CD4-positive, alpha-beta T cell treated with Interleukin-17A for 1 hour (primary cell): ENCODE results near the gene NRXN3.
"Not testable (repeated sequence)": the region's sequence is repeated elsewhere in the genome, so short reads cannot be mapped to it uniquely, and the experiment has no call there.

ENCODE experiments used
- DNase-seq: peaks from one replicate; pipeline ENCODE4 v3.0.0-alpha.2; 2020

NRXN3 gene

DNA sequence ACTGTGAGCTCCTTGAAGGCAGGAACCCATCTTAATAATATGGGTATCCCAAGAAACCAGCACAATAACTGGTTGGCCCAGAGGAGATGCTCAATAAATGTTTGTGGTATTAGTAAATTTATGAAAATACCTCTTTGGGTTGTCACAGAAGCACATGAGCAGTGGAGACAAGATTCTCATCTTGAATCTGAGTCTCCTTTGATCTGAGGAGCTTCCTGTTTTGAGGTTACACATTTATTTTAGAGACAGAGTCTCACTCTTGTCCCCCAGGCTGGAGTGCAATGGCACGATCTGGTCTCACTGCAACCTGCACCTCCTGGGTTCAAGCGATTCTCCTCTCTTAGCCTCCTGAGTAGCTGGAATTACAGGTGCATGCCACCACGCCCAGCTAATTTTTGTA lies 247.4 kb downstream of the NRXN3 start:
- DNase-seq, result no peak

DNA sequence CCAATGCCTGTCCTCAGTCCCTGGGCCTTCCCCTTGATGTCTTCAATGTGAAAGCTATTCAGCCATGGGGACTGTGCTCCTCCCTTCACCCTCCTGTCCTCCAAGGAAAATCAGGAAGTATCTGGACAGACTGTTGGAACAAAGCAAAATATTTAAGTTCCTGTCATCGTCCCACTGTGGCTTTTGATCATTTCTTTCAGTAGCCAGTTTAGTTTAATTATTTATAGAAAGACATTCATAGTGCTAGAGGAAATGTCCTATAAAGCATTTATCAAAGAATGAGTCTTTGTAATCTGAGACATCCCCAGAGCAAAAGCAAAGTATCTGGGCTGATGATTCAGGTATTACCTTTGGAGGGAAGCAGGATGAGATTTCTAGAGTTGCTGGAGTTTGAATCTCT lies 254.1 kb downstream of the NRXN3 start:
- DNase-seq, result no peak

DNA sequence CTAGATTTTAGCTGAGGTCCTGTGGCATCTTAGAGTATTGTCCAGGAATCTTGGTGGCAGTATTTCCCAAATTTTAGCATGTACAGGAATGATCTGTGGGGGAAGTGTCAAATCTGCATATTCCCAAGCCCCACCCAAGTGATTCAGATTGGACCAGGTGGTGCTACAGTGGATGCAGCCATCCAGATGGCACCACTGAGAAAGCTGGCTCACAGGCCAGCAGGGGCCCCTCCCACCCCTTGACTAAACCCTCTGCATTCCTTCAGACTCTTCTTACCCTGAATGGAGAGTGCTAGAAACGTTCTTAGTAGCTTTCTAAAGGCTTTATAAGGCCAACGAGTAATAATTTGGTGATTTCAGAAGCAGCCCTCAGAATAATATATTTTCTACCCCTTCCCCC lies 255.2 kb downstream of the NRXN3 start:
- DNase-seq, result no peak

DNA sequence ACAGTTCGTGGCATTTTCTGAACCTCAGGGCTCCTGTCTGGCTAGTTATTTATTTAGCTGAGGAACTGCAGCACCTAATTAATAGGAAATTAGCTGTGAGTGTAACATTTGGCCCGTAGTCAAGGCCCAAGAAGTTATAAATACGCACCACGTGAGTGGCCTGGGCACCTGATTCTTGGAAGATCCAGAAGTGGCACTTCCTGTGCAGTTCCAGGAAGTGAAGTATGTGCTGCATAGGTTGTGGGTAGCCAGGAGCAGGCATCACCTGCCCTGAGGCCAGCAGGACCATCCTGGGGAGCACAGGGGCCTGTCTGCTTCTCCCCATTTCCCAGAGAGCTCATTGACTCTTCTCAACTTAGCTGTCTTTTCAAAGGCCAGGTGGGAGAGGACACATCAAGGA lies 255.6 kb downstream of the NRXN3 start:
- DNase-seq, result no peak

DNA sequence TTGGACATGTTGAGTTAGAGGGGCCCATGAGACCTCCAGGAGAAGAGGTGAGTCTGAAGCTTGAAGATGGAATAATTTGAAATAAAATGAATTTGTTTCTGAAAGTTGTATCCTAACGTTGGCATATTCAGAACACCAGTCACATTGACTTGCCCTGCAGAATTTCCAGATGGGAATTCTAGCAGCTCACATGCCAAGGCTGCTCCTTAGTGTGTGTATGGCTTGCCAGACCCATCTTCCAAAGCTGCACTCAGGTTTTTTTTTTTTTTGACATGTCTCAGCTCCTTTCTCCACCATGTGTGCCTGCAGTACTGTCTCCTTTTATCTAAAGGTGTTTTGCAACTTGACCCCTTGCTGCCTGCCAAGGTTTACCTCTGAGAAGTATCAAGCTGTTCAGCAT lies 261.9 kb downstream of the NRXN3 start:
- no peak for DNase-seq

DNA sequence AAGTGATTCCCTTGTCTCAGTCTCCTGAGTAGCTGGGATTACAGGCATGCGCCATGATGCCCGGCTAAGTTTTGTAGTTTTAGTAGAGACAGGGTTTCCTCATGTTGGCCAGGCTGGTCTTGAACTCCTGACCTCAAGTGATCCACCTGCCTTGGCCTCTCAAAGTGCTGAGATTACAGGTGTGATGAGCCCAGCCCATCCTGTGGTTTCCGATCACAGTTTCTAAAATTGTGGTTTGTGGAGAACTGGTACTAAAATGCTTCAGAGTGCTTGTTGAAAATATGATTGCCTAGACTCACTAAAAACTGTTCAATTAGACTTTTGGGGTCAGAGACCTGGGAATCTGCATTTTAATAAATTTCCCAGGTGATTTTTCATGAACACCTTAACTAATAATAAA lies 267.3 kb downstream of the NRXN3 start:
- DNase-seq, result not testable (repeated sequence)

DNA sequence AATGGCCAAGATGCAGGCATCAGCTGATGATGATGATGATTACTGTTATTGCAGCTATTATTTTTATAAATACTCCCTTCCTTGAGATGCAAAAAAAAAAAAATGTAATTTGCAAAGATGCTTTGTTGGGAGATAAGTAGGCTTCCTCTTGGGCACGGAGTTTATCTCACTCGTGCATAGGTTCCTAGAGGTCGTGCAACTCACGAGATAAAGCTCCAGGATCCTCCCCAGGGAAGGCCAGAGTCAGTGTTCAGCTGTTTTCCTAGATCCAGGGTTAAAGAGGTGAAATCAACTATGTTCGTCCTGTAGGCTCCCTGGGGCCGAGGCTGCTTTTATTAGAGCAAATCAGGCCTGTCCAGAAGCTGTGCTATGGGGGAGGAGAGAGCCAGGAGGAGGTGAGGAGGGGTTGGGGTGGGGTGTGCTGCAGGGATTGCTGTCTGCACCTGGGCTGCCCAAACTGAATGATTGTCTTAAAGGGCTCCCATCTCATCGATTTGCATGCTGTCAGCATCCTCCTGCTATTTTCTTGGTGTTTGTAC lies 270.3 kb downstream of the NRXN3 start:
- DNase-seq, result no peak

DNA sequence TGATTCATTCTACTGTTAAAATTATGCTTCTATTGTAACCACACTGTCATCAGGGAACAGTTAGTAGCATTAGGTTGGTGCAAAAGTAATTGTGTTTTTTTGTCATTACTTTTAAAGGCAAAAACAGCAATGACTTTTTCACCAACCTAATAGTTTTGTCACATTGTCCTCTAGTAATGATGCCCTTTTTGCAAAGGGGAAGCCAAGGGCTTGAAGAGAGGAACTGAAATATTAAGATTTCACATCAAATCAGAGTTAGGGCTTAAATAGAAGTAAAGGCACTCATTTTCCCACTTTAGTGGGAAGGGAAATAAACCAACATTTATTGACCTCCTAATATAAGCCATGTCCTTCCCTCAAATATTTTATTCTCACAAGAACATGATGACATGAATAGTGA lies 273.7 kb downstream of the NRXN3 start:
- DNase-seq, result no peak

DNA sequence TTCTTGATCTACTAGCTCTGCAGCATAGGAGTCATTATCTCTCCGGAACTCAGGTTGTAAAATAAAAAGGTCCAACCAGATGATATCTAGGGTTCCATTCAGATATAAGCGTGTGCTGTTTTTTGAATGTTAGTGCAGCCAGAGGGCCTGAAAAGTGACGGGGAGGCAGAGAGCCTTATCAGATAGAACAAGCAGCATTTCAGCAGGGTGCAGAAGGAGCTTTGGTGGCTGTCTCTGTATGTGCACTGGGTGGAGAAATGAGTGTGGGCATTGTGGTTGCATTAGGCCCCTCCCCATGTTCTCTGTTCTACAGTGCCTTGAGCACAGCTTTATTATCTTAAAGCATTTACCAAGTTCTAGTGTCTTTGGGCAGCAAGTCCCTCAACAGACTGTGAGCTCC lies 275.1 kb downstream of the NRXN3 start:
- DNase-seq, result no peak

DNA sequence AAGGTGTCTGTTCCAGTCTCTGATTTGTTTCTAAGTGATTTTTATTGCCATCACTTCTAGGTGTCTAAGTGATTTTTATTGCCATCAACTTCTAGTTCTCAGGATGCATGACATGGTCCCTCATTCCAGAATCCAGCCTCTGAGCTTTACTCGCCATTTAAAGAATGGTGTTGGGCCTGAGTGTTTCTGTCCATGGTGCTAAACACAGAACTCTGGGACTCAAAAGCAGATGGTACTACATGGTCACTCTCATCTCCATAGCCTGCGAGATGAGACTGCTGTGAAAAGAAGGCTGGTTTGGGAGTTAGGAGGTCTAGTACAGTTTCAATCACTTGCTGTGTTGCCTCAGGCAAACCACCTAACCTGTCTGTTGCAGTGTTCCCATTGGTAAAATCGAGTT lies 276.6 kb downstream of the NRXN3 start:
- no peak for DNase-seq

DNA sequence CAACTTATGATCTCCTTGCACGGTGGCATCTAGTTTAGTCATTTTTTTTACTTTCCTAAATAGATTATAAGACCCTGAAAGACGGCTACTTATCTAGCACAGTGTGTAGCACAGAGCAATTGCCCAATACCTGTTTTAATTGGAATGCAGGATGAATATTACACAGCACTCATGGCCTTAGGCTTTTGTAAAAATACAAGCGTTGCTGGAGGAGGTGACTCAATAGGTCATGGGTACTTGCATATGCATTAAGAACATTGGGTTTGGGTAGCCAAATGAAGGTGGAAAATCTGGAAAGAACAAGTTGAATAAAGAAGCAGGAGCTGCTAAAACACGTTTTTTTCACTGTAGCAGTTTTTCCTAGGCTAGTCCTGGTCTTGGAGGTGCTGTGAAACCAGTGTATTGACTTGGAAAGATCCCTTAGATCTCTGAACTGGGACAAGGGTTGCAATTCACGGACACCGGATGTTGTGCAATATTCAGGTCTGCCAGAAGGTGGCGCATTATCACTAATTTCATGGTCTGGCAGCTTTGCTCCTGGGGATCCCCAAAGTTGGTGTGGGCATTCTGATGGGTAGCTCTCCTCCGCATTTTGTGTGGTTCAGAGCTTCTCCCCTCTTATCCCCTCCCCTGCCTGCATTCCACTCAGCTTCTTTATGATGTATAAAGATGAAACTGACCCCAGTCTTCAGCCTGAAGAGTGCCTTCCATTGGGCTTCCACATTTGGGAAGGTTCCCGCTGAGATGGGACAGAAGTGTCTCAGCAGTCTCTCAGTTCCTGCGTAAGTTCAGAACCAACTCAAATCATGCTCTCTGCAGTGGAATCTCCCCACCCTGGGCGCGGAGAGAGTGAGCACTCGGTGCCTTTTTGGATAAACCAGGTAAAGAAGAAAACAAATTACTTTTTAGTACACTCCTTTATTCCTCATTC lies 278.3 kb downstream of the NRXN3 start:
- DNase-seq, result peak; percentile 6

DNA sequence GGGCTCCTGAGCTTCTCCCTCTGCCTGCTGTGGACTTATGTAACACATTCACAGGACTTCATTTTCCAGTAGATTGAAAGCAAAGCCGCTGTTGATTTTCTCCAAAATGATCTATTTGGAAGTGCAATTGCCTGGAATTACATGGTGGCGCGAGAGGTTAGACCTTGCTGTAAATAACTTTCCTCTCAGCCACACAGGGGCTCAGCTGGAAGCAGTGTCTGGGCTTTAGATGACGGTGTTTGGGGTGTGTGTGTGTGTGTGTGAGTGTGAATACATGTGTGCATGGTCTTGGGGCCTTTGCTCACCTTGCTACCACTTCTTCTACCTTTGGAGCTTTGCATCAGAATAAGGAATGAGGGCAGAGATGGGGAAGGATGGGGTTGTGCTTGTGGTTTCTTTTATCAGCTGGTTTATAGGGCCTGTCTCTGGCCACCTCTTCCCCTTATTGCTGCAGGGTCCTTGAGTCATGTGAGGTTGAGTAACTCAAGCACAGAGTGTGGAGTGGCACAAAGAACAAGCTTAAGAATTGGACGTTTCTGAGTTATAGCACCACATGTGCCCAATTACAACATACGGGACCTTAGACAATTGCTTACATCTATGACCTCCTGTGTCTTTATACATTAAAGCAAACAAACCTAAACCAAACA lies 280.6 kb downstream of the NRXN3 start:
- DNase-seq, result no peak

DNA sequence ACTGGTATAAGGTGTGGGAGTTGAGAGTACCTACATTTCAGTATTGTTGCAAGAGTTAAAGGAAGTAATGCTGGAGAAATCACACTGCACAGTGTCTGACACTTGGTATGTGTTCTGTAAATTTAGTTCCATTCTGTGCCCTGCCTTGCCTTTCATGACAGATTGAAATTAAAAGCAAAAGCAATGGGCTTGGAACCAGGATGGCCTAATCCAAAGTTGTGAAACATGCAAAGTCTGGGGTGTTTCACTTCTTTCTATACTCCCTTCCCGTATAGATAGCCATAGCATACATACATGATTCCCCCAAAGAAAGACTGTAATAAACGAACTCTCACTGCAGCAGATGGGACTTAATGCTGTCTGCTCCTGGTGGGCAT lies 281.1 kb downstream of the NRXN3 start:
- DNase-seq, result no peak

DNA sequence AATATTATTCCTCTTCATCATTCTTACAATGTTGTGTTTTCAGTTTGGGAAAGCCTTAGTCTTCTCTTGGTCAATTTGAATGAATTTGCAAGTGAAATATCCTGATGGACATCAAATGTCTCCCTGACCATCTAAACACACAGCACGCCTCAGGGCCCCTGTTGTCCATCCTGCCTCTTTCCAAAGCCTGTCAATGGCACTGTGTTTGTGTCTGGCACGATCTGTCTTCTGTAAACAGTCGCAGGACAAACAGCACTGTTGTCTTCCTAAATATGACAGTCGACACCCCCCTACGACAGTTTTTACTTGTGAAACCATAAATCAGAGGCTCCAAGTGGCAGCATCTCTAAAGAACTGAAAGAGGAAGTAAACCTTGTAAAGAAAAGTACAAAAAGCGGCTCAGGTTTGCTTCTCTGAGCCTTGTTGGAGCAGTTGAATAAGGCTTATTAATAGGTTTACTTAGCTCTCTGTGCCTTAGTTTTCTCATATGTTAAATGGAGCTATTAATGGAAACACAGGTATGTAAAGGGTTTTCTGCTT lies 285.8 kb downstream of the NRXN3 start:
- no peak for DNase-seq

DNA sequence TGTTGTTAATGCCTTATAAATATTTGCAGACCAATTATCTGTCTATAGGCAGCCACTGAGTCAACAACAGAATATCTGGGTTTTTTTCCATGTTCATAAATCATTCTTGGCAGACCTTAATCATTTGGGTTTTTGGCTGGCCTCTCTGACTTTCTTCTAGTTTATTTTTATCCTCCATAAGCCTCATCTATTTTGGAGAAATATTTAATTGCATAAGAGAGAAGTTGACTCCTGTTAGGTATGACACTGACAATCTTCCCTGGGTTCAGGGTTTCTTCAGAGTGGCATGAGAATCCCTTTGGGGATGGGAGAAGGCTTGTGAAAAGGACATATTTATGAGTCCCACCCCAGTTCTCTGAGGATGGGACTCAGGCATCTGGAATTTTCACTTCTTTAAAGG lies 299.8 kb downstream of the NRXN3 start:
- DNase-seq, result no peak

DNA sequence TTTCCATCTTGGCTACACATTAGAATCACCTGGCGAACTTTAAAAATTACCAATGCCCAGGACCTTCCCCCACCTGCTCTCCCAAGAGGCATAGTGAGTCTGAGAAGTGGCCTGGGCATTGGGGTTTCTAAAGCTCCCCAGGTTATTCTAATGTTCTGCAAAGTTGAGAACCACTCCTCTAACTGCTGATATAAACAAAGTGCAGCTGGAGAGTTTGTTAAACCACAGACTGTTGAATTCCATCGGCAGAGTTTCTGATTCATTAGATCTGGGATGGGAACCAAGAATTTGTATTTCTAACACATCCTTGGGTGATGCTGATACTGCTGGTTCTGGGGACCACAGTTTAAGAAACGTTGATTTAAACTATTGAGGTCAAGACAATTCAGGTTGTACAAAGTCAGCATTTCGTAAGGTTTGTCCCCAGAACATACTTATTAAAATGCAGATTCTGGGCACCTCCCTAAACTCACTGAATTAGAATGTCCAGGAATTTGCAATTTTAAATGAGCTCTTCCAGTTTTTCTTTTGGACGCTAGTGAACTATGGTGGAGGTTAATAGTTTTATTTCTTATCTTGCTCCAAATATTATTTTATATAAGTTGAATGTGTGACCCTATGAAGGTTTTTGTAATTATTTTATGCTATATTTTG lies 309.1 kb downstream of the NRXN3 start:
- no peak for DNase-seq

DNA sequence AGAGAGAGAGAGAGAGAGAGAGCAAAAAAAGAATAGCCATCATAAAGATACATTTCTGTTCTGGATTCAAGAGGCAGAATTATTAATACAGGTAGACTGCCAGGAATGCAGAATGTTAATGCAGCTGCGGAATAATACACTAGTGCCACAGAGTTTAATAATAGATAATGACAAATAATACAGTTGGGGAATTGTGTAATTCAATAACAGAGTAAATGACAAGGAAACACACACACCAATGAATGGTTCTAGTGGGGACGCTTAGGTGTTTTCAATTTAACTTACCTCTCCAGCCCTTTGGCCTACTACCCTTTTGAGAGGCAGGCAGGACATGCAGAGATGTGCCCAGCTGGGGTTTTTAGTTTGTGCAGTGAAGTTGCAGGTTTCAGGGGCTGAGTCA lies 313.9 kb downstream of the NRXN3 start:
- DNase-seq, result no peak

DNA sequence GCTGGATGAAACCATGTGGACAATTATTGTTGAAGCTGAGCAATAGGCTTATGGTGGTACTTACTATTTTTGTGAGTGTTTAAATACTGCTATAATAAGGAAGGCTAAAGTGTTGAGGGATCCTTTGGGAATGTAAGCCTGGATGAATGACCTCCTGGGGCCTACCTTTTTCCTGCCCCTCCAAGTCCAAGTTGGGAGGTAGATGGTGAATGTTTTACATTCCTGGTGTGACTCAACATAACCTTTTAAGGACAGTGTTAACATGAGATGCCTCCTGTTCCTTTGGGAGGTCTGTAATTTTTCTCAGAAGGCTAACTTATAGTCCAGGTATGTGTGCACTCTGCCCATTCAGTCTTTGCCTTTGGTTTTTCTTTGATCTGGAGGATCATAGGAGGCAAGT lies 315.9 kb downstream of the NRXN3 start:
- DNase-seq, result no peak

DNA sequence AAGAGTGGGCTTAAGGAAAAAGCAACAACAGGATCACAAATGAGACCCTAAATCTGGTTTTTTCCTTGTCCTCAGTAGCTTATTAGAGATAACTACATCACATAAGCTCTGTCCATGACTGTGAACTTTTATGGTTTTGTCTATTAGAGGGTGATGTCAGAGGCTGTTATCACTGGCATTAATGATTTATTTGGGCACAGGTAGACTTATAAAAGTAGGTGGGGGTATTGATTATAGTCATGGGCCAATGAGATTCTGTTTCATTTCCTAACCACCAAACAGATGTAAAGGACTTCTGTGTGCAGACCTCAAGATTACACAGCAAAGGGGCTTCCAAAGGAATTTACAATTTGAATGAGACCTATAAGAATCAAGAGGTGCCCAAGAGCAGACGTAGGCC lies 316.4 kb downstream of the NRXN3 start:
- no peak for DNase-seq

DNA sequence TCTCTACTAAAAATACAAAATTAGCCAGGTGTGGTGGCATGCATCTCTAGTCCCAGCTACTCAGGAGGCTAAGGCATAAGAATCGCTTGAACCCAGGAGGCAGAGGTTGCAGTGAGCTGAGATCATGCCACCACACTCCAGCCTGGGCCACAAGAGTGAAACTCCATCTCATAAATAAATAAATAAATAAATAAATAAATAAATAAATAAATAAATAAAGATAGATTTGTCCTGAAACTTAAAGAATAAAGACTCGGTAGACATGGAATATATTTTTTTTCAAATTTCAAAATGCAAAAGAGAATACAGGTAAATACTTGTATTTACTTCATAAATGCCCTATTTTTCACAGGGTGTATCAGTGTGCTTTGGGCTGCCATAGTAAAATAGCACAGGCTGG lies 317.4 kb downstream of the NRXN3 start:
- not testable (repeated sequence) for DNase-seq

DNA sequence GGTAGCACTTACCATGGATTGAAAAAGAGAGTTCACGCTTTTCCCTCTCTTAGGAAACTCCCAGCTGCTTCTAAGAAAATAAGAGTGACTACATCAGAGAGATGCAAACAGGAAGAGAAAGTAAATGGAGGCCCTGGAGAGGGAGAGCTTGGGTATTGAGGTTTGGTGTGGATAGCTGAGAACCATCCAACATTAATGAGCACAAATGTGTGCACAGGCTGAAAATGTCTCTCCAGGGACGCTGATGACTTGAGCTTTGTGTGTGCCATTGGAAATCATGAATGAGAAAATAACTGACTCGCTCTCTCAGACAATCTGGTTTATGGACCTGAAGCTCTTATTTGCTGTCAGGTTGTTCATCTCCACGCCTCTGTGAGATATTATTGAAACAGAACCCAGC lies 318.8 kb downstream of the NRXN3 start:
- no peak for DNase-seq

DNA sequence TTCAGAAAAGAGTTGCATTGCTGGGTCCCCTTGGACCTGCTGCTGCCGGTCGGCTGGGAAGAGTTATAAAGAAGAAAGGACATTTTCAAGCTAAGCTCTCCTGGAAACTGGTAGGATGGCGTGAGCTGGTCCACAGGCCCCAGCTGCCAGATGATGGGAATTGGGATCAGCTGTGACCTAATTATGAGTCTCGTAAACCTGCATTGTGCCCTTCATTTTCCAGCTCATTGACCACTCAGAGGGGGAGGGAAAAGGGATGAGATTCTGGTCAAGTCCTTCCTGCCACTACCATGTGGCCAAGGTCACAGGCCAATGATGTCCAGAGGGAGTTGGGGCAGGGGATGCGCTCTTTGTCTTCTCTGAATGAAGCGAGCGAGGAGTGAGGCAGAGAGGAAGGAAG lies 320.9 kb downstream of the NRXN3 start:
- no peak for DNase-seq

DNA sequence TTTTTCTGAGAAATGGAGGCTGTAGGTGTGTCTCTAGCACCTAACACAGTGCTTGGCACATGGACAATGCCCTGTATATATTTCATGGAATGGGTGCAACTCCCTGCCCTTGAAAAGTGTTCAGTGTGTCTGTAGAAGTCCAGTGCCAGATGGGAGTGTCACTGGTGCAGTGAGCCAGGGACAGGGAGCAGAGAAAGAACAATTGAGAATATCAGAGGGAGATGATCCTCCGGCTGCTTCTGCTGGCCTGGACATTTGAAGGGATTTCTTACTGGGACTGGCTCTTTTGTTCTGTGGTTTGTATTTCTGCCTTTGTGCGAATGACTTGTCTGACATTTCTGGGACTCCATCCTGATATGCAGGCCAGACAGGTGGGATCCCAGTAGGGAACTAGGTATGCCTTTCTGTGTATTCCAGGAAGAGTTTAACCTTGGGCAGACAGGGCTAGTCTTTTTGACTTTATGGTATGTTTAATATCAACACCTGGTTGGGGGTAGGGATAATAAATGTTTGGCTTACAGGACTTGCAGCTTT lies 328.0 kb downstream of the NRXN3 start:
- no peak for DNase-seq
